ENCODE measurements around the gene SEH1L.
"Not testable (repeated sequence)": the region's sequence is repeated elsewhere in the genome, so short reads cannot be mapped to it uniquely, and the experiment has no call there.

The SEH1L gene, protein sequence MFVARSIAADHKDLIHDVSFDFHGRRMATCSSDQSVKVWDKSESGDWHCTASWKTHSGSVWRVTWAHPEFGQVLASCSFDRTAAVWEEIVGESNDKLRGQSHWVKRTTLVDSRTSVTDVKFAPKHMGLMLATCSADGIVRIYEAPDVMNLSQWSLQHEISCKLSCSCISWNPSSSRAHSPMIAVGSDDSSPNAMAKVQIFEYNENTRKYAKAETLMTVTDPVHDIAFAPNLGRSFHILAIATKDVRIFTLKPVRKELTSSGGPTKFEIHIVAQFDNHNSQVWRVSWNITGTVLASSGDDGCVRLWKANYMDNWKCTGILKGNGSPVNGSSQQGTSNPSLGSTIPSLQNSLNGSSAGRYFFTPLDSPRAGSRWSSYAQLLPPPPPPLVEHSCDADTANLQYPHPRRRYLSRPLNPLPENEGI
- total RNA-seq, result 26.1 to 33.9 reads per million in 2 donors

DNA sequence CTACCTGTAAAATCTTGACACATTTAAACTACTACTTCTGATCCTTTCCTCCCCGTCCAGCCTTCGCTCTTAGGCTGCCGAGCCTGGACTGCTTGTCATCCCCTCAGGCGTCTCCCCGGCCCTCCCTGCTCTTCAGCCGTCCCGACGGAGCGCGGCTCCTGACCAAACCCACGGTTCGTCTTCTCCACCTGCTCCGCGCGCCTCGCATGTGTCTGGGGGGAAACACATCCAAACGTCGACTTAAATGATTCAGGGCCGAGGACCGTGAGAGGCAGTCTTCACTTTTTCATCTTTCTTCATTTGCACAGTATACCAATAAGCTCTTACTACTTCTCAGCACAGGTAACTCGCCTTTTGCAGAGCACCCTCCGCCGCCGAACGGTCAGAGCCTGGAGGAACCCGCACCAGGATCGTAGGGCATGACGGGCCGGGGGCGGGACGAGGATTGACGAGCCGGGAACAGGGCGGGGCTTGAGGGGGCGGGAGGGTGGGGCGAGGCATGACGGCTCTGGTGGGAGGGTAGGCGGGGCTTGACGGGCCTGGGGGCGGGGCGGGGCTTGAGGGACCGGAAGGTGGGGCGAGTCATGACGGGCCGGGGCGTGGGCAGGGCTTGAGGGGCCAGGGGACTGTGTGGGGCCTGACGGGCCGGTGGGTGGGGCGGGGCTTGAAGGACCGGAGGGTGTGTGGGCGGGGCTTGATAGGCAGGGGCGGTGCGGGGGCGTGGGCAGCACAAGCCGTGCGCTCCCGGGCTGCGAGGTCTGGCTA is at the start of gene SEH1L:
Gene SEH1L, plus strand, starts transcription at position 727 of the 765 bp plus-strand sequence. CDS start 111 bp downstream, outside the sequence.
- DNase-seq, result peak; percentile 98

DNA sequence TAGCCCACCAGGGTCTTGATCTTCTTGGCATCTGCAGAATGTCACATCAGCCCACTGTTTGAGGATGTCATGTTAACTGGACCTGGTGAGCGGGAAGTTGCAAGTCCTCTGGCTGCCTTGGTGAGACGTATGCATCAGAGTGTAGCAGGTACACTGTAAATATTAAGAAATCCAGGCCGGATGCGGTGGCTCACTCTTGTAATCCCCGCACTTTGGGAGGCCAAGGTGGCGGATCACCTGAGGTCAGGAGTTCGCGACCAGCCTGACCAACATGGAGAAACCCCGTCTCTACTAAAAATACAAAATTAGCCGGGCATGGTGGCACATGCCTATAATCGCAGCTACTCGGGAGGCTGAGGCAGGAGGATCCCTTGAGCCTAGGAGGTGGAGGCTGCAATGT is 46.6 kb upstream of the SEH1L start:
- not testable (repeated sequence) for DNase-seq

DNA sequence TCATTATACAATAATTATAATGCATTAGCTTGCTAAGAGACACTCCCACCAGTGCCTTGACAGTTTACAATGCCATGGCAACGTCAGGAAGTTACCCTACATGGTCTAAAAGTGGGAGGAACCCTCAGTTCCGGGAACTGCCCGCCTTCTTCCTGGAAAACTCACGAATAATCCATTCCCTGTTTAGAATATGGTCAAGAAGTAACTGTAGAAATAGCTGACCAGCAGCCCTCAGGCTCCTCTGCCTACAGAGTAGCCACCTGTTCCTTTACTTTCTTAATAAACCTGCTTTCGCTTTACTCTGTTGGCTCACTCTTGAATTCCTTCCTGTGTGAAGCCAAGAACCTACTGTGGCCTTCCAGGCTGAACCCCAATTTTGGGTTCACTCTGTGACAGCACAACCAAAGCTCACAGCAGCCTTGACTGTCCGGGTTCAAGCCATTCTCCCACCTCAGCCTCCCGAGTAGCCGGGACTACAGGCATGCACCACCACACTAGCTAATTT is 43.7 kb upstream of the SEH1L start:
- DNase-seq, result no peak

DNA sequence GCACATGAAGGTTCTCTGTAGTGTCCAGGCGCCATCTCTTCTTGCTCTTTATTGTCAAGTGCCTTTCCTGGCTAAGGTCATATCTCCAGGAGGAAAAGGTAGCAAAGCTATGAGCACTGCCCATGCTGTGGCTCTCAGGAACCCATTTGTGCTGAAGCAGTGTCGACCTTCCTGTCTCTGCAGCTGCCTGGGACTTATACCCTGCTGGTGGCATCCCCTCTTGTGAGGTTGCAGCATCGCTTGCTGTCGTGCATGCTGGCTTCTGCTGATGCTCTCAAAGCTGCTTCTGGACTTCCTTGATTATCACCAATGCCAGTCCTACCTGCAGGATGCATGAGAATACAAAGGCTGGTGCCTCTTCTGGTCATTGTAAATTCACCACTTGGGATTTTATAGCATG is 41.7 kb upstream of the SEH1L start:
- no peak for DNase-seq

DNA sequence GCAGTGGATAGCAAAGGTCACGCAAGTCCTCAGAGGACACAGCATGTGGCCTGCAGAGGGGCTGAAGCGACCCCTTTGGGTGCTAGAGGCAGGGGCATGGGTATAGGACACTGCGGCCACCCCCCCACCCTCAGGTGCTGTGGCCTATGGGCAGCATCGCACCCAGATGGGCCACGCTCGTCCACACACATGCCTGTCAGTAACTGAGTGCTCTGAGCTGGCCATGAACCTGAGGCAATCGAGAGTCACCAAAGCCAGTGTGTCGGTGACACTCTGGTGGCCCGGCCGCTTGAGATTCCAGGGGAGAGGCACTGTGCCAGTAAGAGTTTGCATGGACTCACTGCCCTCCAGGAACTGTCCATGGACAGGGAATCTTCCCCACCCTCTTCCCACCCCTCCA is 41.0 kb upstream of the SEH1L start:
- no peak for DNase-seq

DNA sequence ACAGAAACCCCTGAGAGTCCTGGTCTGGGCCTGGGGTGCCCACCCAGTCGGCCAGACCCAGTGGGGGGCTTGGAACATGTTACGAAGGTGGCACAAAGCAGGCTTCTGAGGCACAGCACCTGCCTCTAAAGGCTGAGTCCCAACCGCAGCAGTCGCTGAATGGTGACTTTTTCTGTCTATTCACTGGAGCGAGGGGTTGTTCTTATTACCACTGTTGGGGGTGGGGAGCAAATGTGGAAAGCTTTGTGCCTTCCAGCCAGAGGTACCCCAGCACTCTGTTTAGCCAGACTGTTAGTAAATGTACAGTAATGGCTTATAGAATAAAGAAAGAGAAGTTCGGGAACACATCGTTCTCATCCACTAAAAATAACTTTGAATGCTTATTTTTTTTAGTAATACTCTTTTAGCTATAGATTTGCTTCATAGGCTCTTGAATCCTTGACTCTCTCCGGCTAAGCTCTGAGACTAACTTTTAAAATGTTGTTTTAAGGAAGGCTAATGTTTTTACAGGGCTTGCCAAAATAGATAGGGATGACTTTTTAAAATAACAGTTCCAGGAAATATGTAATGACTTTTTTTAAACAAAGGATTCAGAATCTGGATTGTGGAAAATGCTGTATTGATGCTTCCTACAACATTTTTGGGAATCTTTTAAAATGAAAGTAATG is 40.4 kb upstream of the SEH1L start:
- DNase-seq, result no peak

DNA sequence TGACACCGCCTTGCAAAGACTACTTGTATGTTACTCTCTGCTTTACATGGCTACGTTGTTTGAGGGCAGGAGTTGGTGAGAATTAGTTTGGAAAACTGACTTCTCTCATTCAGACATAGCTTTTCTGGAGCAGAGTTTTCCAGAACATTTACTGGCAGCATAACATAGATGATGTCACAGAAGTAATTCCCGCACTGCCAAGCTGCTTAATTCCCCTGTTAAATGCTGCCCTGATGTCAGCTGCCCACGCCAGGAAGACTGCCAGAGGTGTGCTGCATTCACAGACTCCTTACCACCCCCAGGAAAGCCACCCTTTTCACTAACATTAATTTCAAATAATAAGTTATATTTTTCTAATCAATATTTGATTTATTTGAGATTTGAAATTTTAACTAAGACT is 39.1 kb upstream of the SEH1L start:
- no peak for DNase-seq

DNA sequence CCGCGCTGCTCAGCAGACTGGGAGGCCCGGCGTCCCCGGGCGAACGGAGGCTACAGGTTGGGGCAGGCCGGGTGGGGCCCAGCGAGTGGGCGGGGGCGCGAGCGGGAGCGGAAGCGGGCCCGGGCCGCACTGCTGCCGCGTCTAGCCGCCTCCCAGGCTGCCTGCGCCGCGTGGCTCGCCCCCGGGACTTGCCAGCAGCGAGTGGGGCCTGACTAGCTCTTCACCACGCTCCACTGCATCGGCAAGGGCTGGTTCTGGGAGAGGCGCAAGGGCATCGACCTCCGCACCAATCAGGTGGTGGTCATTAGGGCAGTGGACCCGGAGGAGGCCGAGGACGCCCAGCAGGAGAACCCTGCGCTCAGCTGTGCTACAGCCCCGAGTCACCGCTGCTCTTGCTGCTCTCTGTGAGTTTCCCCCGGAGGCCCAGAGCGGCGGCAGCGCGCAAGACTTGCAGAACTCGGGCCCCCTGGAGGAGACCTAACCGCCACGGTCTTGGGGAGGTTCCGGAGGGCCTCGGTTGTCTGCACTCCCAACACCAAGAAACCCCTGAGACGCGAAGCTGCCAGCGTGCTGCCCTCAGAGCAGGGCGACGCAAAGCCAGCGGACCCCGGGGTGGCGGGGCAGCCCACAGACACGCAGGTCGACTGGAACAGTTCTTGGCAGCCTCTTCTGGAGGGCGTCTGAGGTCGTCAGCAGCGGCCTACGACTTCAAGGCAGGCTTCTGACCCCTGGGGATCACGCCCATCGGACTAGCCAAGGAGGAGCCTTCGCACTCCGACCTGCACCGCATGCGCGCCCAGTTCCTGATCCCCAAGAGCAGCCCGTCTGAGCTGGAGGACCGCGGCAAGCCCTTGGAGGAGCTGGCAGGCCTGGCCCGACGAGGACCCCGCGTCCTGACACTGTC is 36.5 kb upstream of the SEH1L start:
- DNase-seq, result peak; percentile 46

DNA sequence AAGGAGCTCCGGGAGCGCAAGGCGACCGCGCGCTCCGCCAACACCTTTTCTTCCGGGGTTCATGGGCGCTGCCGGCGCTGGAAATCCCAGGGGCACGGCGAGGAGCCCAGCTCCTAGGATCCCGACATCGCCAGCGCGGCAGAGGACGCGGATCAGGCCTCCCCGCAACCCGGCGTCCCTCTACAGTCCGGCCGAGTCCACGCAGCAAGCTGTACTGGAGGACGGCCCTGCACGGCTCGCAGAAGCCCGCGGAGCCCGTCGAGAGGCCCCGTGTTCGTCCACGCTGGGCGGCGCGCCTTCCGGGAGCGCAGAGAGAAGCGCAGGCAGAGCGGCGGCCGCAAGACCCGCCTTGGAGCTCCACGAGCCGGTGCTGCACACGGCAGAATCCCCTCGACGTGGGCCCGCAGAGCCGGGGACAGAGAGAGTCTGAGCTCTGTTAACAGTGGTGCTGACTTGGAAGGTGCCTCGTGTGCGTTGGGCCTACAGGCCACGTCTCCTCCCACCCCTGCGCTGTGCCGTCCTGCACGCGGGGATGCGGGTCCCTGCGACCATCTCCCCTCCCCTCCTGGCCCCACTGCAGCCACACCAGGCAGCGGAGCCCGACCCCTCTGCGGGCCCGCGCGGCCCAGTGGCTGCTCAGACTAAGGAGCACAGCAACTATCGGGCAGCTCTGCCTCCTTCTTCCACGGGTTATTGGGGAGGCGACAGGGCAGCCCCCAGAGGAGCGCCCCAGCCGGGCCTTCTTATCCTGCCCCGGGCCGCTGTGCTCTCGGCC is 35.7 kb upstream of the SEH1L start:
- DNase-seq, result no peak

DNA sequence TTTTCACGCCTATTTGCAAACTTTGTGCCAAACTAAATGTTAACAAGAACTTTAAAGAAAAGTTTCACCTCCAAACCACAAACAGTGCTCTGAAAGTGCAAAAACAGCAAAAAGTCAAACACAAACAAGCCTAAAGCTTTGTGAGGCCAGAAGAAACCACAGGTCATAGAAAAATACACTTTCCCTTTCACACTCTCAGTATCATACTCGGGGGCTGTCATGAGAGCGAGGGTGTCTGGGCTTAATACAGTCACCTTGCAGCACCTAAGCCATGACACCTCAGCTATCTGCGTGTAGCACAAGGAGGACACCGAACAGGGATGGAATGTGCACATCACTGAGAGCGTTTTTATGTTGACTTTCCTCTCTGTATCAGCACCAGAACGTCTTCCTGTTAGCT is 26.6 kb upstream of the SEH1L start:
- no peak for DNase-seq

DNA sequence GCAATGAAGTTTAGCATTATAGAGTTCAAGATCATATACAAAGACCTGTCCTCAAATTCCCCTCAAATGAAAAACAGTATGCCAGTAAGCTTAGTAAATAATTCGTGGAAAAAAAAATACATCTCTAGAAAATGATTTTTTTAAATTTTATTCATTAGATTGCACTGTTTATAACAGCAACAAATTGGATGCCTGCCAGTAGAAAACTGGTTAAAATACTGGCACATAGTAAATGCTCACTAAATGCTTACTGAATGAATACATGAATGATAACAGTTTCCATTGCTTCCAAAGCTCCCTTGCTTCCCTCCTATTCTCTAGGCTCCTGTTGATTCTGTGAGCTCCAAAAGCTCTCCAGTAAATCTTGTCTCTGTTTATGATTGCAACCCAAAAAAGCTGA is 25.5 kb upstream of the SEH1L start:
- no peak for DNase-seq

DNA sequence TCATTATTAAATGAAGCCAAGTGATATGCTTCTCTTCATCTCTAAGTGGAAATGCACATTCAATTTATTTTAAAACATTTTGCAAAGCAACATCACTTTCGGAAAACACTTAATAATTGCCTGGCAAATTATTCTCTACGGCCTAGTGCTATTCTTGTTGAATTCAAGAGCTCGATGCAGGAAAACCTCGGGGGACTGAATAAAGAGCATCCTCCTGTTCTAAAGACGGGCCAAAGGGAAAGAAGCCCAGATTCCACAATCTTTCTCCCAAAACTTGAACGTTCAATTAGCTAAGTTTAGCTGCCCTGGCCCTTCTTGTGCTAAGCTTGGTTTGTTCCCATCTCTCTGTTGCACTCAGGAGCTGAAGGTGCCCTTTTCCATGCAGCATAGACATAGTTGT is 23.2 kb upstream of the SEH1L start:
- no peak for DNase-seq

DNA sequence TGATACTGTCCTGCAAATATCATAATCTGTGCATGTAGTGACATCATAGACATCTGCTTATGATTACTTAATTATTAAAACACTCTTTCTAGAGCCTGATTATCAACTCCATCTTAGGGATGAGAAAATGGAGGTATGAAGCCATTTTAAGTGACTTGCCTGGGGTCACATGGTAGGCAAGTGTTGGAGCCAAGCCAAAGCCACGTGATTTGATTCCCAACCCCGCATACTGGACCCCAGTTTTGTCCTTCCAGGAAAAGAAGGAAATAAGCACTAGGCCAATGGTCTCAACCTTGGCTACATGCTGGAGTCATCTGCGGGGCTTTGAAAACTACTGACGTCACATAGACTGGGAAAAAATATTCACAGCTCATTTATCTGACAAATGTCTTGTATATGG is 19.6 kb upstream of the SEH1L start:
- DNase-seq, result no peak

DNA sequence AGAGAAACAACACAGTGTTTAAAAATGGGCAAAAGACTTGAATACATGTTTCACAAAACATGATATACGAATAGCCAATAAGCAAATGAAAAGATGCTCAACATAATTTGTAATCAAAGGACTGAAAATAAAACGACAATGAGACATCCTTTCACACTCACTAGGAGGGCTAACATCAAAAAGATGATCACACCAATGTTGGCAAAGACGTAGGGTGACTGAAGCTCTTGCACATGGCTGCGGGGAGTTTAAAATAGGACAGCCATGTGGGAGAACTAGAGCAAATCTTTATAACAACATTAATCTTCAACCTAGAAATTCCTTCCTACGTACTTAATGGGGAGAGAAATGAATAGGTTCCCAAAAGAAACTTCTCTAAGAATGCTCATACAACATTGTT is 19.2 kb upstream of the SEH1L start:
- DNase-seq, result no peak

DNA sequence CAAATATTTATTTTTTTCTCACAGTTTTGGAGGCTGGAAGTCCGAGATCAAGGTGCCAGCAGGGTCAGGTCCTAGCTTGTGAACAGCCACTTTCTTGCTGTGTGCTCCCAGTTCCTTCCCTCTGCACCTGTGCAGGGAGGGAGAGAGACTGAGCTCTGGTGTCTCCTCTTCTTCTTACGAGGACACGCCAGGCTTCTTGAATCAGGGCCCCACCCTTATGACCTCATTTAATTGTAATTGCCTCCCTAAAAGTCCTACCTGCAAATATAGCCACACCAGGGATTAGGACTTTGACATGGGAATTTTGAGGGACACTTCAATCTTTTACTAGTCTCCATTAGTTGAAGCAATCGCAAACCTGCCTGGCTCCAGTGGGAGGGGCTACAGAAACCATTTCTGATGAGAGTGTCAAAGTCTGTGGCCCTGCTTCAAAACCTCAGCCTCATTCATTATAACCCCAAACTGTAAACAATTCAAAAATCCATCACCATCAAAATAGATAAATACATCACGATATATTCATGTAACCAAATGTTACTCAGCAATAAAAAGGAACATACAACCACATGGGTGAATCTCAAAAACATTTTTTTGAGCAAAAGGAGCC is 18.2 kb upstream of the SEH1L start:
- no peak for DNase-seq

DNA sequence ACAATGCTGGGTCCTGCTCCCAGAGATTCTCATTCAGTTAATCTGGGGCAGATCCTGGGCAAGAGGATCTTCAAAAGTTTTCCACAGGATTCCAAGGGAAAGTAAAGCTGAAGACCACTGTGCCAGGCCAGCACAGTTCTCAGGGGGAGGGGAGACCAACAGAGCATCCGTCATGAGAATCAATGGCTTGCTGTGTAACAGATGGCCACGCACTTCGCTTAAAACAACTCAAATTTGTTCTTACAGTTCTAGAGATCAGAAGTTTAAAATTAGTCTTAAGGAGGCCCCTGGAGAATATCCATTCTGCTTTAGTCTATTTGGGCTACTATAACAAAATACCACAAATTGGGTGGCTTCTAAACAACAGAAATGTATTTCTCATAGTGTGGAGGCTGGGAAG is 17.4 kb upstream of the SEH1L start:
- DNase-seq, result no peak

DNA sequence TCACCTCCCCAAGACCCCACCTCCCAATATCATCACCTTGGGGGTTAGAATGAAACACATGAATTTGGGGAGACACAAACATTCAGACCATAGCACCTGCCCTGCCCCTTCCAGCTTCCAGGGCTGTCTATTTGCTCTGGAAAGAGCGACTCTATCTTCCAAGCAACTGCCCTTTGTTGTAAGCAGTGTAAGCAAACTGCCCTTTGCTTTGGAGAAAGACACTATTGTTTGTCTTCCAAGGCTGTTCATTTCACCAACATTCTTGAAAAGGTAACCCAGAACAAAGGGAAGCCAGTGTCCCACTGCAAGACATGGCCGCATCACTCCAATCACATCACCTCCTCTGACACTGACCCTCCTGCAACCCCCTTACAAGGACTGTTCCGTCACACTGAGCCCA is 16.9 kb upstream of the SEH1L start:
- DNase-seq, result no peak

DNA sequence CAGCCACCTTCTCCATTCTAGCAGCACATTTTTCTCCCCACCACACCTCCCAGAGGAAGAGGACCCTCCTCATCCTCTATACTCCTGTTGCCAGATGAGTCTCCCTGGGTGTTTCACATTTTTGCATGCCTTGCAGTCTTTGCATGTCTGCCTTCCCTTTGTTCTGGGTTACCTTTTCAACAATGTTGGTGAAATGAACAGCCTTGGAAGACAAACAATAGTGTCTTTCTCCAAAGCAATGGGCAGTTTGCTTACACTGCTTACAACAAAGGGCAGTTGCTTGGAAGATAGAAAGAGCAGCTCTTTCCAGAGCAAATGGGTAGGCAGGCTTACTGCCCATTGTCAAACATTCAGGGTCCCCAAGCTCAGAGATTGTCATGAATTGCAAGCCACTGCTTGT is 14.5 kb upstream of the SEH1L start:
- DNase-seq, result no peak

DNA sequence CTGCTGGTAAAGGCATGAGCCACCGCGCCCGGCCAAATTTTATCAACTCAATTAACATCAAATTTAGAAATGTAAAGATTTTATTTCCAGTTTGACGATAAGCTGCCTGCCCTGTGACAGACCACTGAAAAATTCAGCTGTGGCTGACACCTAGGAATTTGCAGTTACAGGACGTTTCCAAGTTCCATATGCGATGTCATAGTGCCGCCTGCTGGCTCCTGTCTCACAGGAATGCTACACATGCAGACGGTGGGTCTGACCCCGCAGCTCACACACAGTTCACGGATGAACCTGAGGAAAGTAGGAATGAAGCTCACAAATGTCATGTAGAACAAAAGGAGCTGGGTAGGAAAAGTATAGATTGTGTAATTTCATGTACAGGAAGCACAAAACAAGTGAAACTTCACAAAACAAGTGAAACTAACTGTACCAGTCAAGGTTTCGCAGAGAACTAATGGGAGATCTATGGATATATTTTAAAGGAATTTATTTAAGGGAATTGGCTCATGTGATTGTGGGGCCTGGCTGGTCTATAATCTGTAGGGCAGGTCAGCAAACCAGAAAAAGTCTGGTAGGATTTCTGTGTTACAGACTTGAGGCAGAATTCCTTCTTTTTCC is 13.2 kb upstream of the SEH1L start:
- no peak for DNase-seq

DNA sequence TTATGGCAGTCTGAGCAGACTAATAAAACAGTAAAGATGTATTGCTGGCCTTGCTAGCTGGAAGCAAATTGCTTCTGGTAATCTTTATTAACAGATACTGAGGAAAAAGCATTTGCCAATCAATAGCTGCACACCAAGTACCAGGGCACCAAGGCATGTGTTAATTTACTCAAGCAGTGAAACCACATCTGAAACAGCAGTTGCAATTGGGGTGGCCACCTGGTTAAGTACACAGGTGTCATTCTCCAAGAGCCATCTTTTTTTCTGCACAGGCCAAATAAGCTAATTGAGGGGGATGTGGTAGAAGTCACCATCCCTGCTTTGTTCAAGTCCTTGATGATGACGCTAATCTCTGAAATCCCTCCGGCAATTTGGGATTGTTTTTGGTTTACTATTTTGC is 8.6 kb upstream of the SEH1L start:
- DNase-seq, result no peak

DNA sequence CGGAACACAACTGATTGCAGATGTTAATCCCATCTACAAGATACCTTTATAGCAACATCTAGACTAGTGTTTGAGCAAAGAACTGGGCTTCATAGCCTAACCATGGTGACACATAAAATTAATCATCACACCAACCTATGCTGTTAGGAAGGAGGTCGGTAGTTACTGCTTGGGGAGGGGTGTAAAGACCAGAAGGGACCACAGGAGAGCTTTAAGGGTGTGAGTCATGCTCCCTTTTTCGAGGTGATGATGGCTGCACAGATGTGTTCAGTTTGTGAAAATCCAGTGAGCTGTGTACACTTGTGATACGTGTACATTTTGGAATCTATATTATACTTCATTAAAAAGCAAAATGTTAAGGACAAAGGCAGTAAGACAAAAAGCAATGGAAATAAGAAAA is 4.6 kb upstream of the SEH1L start:
- no peak for DNase-seq
